GM21367 (cell line): ENCODE data around the gene YY1AP1.
"Not testable (repeated sequence)": the region's sequence is repeated elsewhere in the genome, so short reads cannot be mapped to it uniquely, and the experiment has no call there.

Experiments
- ATAC-seq: cut with Tn5 transposase; IDR thresholded peaks from one replicate; pipeline ENCODE4 v1.9.1; 2021; ENCODE audit not compliant: unreplicated experiment

Gene YY1AP1

DNA sequence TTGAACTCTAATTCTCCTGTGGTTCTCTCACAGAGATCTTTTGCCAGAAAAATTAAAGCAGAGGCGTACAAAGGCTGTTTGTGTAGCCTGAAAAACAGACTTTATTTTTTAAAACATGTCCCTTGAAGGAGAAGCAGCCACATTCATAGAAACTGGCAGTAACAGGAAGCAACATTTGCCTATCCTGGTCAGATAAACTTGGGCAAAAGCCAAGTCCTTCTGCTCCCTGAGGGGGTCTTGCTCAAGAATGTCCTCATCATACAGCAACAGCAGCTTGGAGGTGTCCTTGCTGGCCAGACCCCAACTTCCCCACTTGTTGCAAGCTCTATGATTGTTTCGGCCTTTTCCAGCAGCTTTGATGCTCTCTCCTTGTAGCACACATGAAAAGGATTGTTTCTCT, 42.3 kb downstream of the YY1AP1 start:
- no peak for ATAC-seq

DNA sequence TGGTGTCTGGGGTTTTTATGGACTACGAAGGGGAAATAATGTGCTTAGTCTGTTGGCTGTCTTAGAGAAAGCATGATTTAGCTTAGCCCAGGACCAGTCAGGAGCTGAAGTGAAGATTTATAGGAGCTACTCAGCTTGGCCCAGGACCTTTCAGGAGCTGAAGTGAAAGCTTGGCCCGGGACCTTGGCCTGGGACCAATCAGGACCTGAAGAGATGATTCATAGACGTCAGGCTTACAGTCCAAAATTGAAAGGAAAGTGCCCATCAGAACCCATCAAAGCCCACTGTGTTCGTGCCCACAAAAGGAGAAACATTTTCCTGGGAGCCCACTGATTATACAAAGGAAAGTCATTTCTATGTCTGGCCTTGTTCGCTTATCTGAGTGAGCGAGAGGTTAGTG, 42.9 kb downstream of the YY1AP1 start:
- ATAC-seq: no peak

DNA sequence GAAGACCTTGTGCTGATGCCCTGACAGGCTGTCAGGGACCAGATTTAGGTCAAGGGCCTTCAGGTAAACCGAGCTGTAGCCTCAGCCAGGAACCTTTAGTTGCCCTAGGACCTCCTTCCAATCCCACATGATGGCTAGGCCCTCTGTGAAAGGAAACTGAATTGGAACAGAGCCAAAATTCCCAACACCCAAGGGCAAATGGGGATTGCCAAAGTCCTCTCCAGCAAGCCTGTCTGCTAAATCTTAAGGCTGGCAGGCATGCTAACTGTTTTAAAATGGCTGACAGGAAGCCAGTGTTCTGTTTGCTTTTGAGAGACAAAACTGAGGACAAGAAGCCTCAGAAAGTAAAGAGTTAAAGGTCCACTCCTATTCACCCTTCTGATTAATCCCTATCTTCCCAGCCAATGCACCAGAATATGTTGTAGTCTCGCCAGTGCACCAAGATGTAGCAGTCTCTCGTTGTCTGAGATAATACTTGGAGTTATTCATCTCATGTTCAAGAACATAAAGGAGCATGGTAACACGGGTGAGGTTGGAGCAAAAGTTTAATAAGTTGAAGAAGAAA, 43.5 kb downstream of the YY1AP1 start:
- no peak for ATAC-seq

DNA sequence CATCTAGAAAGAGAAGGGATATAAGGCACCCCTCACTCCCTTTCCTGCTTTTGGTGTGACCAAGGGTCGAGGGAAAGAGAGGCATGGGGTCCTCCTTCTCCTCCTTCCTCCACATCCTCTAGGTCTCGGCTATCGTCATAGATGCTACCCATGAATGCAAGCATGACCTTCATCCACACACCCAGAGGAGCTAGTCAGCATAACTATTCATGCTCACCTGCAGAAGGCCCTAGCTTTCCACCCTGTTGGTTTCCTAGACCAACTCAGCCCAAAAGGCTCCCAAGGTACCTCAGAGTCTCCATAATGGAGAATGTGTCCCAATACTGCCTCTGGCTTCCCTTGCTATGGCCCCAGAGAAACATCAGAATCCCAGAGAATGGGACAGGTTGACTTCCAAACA, 45.3 kb downstream of the YY1AP1 start:
- ATAC-seq: no peak

DNA sequence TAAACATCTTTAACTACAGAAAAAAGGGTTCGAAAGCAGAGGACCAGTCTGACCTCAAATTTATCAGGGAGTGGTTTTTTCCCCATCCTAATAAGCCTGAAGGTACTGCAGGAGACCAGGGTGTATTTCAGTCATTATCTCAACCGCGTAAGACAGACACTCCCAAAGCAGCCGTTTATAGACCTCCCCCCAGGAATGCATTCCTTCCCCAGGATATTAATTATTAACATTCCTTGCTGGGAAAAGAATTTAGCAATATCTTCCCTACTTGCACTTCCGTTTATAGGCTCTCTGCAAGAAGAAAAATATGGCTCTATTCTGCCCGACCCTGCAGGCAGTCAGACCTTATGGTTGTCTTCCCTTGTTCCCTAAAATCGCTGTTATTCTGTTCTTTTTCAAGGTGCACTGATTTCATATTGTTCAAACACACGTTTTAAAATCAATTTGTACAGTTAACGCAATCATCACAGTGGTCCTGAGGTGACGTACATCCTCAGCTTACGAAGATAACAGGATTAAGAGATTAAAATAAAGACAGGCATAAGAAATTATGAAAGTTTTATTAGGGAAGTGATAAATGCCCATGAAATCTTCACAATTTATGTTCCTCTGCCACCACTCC, 45.9 kb downstream of the YY1AP1 start:
- ATAC-seq: not testable (repeated sequence)

DNA sequence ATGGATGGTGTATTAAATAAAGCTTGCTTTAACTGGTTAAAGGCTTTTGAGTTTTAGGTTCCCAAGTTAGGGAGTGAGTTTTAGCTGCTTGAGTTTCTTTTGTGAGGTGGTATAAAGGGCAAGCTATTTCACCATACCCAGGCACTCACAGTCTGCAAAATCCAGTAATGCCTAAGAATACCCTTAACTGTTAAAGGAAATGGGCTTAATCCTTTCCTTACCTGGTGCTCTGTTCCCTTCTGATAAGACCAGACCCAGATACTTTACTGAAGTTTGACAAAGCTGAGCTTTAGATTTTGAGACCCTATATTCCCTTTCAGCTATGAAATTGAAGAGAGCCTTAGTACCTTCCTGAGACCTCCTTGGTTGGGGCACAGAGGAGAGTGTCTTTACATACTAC, 48.2 kb downstream of the YY1AP1 start:
- no peak for ATAC-seq

DNA sequence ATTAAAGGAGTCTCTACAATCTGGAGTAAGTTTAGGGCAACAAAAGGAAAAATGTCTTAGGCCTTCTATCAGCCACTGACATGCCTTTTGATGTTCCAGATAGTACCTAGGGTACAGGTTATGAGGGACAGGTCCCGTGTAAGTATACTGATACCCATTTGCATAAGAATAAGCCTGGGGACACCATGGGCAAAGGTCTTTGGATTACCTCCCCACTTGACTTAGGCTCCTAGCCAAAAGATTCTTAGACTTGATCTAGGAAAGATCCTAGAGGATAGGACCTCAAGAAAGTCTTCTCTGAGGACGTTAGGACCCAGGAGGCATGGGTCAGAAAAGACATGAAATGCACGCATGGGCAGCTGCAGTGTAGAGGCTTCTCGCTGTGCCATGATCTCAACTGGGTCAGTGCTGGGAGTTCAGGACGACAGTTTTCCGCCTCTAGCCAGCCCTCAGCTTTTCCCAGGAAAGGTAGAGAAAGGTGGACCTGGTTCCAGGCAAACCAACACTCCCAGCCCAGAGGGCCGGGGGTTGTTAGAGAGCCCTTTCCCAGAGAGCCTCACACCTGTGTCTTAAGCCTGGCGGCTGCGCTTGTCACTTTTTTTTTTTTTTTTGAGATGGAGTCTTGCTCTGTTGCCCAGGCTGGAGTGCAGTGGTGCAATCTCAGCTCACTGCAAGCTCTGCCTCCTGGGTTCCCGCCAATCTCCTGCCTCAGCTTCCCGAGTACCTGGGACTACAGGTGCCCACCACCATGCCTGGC, 52.0 kb downstream of the YY1AP1 start:
- ATAC-seq: no peak

DNA sequence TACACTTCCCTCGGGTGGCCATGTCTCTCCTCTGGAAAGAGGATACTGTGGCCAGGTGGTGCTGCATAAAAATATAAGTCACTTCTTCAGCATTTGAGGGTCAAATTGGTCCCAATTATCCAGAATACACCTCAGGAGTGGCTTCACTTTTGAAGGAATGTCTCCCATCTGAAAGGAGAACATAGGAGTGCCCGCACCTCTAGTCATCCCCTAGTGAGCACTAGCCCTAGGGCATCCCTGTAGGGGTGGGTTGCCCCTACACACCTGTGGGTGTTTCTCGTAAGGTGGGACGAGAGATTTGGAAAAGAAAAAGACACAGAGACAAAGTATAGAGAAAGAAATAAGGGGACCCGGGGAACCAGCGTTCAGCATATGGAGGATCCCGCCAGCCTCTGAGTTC, 62.1 kb downstream of the YY1AP1 start:
- not testable (repeated sequence) for ATAC-seq

DNA sequence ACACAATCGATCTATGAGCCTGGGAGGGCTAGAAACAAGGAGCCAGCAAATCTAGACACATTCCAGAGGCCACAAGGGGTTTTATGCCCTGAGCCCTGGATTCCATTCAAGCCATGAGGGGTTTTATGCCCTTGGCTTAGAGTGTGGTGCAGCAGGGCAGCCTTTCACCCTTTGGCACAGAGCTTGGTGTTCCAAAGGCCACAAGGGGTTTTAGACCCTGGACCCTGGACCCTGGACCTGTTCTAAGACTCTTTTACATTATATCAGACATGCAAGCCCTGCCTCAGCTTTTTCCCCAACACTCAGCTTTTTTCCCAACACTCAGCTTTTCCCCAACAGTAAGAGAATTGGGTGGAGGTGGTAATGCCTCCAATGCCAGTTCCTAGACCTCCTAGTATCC, 65.2 kb downstream of the YY1AP1 start:
- no peak for ATAC-seq

DNA sequence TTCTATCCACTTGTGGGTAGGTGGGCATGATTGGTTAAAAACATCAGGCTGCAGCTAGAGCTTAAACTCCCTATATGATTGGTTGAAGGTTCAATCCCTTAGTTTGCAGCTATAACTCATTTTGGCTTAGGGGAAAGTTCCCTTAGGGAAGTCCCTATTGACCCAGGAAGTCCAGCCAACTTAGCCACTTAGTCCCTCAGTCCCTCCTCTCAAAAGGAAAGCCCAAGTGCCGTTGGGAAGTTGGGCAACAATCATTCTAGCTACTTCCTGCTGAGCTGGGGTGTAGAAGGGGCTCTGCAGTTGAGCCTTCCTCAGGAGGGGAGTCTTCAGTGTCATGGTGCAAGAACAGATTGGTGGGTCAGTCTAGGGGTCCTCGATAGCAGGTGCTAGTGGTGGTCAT, 66.4 kb downstream of the YY1AP1 start:
- ATAC-seq: no peak

DNA sequence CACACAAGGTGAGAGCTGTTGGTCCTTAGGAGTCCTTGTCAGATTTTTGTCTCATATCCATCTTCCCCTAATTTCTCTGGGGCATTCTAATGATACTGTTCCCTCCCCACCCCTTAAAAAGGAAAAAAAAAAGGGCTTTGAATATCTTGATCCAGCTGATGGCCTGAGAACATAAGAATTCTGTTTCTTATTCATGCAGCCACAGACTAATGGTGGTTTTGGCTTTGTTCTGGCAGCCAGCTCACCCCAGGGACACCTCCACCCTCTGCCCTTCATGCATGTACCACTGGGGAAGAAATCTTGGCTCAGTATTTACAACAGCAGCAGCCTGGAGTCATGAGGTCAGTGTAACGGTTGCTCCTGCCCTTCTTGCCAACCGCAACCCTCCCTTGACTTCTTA, 75.3 kb downstream of the YY1AP1 start:
- ATAC-seq: not testable (repeated sequence)

DNA sequence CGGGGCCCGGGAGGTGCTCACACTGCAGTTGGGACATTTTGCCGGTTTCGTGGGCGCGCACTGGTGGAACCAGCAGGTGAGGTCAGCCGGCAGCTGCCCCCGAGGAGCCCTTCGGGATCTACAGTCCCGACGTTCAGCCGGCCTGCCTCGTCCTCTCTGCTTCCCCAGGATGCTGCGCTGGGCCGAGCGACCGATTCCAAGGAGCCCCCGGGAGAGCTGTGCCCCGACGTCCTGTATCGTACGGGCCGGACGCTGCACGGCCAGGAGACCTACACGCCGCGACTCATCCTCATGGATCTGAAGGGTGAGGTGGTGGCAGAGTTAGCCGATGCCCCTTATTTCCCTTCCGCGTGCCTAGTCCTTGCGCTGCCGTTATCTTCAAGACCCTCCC, 78.3 kb downstream of the YY1AP1 start:
- ATAC-seq: peak; percentile 23

DNA sequence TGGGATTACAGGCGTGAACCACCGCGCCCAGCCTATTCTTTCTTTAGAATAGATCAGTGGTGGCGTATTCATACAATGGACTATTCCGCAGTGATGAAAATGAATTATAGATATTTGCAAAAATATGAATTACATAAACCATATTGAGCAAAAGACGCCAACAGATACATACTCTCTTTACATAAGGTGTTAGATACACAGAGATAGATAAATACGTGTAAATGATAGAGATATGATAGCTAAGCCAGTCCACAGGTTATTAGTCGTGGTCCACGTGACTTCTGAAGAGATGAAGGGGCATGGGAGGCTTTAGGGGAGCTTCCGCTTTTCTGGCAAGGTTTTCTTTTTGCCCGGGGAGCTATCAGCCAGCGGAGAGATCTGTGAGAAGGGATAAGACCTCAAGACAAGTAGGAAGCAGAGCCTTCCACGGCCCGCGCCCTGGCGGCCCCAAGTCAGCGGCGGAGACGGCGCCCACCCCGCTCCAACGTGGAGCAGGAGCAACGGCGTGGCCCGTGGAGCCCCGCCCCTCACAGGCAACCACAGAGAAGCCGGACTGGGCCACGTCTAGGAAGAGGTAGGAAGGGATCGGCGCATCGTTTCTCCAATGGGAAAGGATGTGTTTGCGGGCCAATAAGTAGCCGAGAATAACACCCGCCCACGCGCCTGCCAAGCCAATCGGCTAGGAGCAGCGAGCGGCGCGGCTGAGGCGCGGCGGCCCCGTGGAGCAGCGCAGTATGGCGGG, 78.9 kb downstream of the YY1AP1 start, which contains the start of gene MSTO1:
TSS of gene MSTO1 (plus strand) at position 704 of the 742 bp plus-strand sequence. CDS start at position 735, 31 bp downstream.
- peak; percentile 83 for ATAC-seq
